Measurements from ENCODE around the gene MED16.
"Not testable (repeated sequence)": the region's sequence is repeated elsewhere in the genome, so short reads cannot be mapped to it uniquely, and the experiment has no call there.

MED16 gene

GRCh38 chr19:904545-904944 is 11.6 kb upstream of the MED16 start:
- no peak for DNase-seq

- DNase-seq: no peak
These were observed 10.3 kb upstream of the MED16 start for GRCh38 chr19:903266-903797.

- no peak for DNase-seq
These were observed 9.6 kb upstream of the MED16 start for GRCh38 chr19:902446-903226.

- DNase-seq: no peak
These were observed 9.0 kb upstream of the MED16 start for GRCh38 chr19:902093-902370.

GRCh38 chr19:901216-902092 is 8.5 kb upstream of the MED16 start:
- no peak for DNase-seq

- no peak for DNase-seq
These were observed 7.5 kb upstream of the MED16 start for GRCh38 chr19:900302-901111.

- no peak for DNase-seq
These were observed 7.0 kb upstream of the MED16 start for GRCh38 chr19:900043-900301.

- DNase-seq: no peak
These were observed 6.5 kb upstream of the MED16 start for GRCh38 chr19:899336-900042.

- no peak for DNase-seq
These were observed 5.7 kb upstream of the MED16 start for GRCh38 chr19:898663-899062.

- DNase-seq: no peak
These were observed 4.6 kb upstream of the MED16 start for GRCh38 chr19:897442-898039.

GRCh38 chr19:896999-897398 is 4.0 kb upstream of the MED16 start:
- no peak for DNase-seq

GRCh38 chr19:896434-896833 is 3.4 kb upstream of the MED16 start:
- no peak for DNase-seq

- no peak for DNase-seq
These were observed 619 bp downstream of the MED16 start for GRCh38 chr19:892243-892893.

- not testable (repeated sequence) for DNase-seq
These were observed 1.4 kb downstream of the MED16 start for GRCh38 chr19:891421-892200.

- no peak for DNase-seq
These were observed 2.2 kb downstream of the MED16 start for GRCh38 chr19:890831-891230.

- DNase-seq: no peak
These were observed 3.2 kb downstream of the MED16 start for GRCh38 chr19:889662-890295.

GRCh38 chr19:888581-889385 is 4.2 kb downstream of the MED16 start:
- DNase-seq: no peak

- no peak for DNase-seq
These were observed 5.4 kb downstream of the MED16 start for GRCh38 chr19:887599-887998.

GRCh38 chr19:887072-887471 is 5.9 kb downstream of the MED16 start:
- DNase-seq: no peak
